ENCODE measurements around the gene MED29. TPM values are rescaled to one million over a fixed set of nuclear protein-coding genes. Genes with fewer than 3 reads are reported as not detected.

MED29 gene
- total and polyA plus RNA-seq, 2 of the 13 experiments (the other 11 are each of a cell fraction or from before 2014, with no cell fraction given): 14.0 to 19.7 TPM

DNA sequence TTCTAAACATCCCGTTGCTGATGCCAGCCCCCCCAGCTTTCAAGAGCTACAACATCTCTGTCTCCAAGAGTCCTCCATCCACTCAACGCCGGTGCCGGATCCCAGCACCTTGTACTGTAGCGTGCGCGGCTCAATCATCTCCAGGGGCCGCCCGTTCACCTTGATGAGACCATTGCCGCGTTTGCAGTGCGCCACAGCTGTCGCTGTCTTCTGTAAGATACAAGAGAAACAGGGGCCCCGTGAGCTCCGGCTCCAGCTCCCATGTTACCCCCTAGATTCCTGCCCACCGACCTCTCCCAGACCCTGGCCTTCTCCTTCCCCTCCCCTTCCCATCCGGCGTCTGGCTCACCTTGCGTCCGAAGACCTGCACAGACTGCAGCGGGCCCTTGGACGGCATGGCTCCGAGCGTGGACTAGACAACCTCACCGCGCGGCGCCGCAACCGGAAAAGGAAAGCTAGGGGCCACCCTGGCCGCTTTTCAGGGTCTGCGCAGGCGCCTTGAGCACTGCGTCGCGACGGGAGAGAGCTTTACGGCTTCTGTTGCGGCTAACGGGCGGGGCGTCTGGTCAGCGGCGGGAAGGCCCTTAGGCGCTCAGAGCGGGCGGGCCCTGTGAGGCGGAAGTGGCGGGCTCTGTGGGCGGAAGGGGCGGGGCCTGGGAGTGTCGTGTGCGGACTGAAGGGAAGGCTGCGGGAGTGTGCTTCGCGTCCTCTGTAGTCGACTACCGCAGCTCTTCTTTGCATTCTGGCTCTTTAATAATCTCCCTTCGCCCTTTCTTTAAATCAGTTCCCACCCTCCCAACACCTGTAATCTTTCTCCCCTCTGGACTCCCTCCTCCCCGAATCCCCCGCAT, 44.5 kb downstream of the MED29 start, which contains the start of gene RPS16 (continued):
- TF ChIP-seq SNAPC2 (CRISPR knock-in tag; IDR thresholded peaks at IDR 0.05): peak; percentile 43; the same call in 1 of the 2 replicates
- peak; percentile 97 for TF ChIP-seq ZNF225 (CRISPR knock-in tag; IDR thresholded peaks at IDR 0.05)
- TF ChIP-seq, protein P1, sequence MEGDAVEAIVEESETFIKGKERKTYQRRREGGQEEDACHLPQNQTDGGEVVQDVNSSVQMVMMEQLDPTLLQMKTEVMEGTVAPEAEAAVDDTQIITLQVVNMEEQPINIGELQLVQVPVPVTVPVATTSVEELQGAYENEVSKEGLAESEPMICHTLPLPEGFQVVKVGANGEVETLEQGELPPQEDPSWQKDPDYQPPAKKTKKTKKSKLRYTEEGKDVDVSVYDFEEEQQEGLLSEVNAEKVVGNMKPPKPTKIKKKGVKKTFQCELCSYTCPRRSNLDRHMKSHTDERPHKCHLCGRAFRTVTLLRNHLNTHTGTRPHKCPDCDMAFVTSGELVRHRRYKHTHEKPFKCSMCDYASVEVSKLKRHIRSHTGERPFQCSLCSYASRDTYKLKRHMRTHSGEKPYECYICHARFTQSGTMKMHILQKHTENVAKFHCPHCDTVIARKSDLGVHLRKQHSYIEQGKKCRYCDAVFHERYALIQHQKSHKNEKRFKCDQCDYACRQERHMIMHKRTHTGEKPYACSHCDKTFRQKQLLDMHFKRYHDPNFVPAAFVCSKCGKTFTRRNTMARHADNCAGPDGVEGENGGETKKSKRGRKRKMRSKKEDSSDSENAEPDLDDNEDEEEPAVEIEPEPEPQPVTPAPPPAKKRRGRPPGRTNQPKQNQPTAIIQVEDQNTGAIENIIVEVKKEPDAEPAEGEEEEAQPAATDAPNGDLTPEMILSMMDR (CRISPR knock-in tag; IDR thresholded peaks at IDR 0.05): peak; percentile 18; the same call in 1 of the 2 replicates
- TF ChIP-seq EED (CRISPR knock-in tag; IDR thresholded peaks at IDR 0.05): peak; percentile 60; the same call in 1 of the 2 replicates
- TF ChIP-seq, protein P2, sequence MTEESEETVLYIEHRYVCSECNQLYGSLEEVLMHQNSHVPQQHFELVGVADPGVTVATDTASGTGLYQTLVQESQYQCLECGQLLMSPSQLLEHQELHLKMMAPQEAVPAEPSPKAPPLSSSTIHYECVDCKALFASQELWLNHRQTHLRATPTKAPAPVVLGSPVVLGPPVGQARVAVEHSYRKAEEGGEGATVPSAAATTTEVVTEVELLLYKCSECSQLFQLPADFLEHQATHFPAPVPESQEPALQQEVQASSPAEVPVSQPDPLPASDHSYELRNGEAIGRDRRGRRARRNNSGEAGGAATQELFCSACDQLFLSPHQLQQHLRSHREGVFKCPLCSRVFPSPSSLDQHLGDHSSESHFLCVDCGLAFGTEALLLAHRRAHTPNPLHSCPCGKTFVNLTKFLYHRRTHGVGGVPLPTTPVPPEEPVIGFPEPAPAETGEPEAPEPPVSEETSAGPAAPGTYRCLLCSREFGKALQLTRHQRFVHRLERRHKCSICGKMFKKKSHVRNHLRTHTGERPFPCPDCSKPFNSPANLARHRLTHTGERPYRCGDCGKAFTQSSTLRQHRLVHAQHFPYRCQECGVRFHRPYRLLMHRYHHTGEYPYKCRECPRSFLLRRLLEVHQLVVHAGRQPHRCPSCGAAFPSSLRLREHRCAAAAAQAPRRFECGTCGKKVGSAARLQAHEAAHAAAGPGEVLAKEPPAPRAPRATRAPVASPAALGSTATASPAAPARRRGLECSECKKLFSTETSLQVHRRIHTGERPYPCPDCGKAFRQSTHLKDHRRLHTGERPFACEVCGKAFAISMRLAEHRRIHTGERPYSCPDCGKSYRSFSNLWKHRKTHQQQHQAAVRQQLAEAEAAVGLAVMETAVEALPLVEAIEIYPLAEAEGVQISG (CRISPR knock-in tag; IDR thresholded peaks at IDR 0.05): peak; percentile 94
- TF ChIP-seq, protein P3, sequence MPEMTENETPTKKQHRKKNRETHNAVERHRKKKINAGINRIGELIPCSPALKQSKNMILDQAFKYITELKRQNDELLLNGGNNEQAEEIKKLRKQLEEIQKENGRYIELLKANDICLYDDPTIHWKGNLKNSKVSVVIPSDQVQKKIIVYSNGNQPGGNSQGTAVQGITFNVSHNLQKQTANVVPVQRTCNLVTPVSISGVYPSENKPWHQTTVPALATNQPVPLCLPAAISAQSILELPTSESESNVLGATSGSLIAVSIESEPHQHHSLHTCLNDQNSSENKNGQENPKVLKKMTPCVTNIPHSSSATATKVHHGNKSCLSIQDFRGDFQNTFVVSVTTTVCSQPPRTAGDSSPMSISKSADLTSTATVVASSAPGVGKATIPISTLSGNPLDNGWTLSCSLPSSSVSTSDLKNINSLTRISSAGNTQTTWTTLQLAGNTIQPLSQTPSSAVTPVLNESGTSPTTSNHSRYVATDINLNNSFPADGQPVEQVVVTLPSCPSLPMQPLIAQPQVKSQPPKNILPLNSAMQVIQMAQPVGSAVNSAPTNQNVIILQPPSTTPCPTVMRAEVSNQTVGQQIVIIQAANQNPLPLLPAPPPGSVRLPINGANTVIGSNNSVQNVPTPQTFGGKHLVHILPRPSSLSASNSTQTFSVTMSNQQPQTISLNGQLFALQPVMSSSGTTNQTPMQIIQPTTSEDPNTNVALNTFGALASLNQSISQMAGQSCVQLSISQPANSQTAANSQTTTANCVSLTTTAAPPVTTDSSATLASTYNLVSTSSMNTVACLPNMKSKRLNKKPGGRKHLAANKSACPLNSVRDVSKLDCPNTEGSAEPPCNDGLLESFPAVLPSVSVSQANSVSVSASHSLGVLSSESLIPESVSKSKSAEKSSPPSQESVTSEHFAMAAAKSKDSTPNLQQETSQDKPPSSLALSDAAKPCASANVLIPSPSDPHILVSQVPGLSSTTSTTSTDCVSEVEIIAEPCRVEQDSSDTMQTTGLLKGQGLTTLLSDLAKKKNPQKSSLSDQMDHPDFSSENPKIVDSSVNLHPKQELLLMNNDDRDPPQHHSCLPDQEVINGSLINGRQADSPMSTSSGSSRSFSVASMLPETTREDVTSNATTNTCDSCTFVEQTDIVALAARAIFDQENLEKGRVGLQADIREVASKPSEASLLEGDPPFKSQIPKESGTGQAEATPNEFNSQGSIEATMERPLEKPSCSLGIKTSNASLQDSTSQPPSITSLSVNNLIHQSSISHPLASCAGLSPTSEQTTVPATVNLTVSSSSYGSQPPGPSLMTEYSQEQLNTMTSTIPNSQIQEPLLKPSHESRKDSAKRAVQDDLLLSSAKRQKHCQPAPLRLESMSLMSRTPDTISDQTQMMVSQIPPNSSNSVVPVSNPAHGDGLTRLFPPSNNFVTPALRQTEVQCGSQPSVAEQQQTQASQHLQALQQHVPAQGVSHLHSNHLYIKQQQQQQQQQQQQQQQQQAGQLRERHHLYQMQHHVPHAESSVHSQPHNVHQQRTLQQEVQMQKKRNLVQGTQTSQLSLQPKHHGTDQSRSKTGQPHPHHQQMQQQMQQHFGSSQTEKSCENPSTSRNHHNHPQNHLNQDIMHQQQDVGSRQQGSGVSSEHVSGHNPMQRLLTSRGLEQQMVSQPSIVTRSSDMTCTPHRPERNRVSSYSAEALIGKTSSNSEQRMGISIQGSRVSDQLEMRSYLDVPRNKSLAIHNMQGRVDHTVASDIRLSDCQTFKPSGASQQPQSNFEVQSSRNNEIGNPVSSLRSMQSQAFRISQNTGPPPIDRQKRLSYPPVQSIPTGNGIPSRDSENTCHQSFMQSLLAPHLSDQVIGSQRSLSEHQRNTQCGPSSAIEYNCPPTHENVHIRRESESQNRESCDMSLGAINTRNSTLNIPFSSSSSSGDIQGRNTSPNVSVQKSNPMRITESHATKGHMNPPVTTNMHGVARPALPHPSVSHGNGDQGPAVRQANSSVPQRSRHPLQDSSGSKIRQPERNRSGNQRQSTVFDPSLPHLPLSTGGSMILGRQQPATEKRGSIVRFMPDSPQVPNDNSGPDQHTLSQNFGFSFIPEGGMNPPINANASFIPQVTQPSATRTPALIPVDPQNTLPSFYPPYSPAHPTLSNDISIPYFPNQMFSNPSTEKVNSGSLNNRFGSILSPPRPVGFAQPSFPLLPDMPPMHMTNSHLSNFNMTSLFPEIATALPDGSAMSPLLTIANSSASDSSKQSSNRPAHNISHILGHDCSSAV (CRISPR knock-in tag; IDR thresholded peaks at IDR 0.05; ENCODE audit: borderline replicate concordance): no peak
- TF ChIP-seq ZSCAN30 (CRISPR knock-in tag; IDR thresholded peaks at IDR 0.05): 0 out of 2 replicates have a peak, but pooled peaks have one; percentile 65
- TF ChIP-seq PHF8 (CRISPR knock-in tag; IDR thresholded peaks at IDR 0.05): peak; percentile 92
- TF ChIP-seq, protein P4, sequence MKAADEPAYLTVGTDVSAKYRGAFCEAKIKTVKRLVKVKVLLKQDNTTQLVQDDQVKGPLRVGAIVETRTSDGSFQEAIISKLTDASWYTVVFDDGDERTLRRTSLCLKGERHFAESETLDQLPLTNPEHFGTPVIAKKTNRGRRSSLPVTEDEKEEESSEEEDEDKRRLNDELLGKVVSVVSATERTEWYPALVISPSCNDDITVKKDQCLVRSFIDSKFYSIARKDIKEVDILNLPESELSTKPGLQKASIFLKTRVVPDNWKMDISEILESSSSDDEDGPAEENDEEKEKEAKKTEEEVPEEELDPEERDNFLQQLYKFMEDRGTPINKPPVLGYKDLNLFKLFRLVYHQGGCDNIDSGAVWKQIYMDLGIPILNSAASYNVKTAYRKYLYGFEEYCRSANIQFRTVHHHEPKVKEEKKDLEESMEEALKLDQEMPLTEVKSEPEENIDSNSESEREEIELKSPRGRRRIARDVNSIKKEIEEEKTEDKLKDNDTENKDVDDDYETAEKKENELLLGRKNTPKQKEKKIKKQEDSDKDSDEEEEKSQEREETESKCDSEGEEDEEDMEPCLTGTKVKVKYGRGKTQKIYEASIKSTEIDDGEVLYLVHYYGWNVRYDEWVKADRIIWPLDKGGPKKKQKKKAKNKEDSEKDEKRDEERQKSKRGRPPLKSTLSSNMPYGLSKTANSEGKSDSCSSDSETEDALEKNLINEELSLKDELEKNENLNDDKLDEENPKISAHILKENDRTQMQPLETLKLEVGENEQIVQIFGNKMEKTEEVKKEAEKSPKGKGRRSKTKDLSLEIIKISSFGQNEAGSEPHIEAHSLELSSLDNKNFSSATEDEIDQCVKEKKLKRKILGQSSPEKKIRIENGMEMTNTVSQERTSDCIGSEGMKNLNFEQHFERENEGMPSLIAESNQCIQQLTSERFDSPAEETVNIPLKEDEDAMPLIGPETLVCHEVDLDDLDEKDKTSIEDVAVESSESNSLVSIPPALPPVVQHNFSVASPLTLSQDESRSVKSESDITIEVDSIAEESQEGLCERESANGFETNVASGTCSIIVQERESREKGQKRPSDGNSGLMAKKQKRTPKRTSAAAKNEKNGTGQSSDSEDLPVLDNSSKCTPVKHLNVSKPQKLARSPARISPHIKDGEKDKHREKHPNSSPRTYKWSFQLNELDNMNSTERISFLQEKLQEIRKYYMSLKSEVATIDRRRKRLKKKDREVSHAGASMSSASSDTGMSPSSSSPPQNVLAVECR (CRISPR knock-in tag; IDR thresholded peaks at IDR 0.05; ENCODE audit: borderline replicate concordance): peak; percentile 94
- peak; percentile 76 for TF ChIP-seq CHCHD3 (CRISPR knock-in tag; IDR thresholded peaks at IDR 0.05)

Data from HepG2 (cell line).